GM21529 (cell line): ENCODE results near the gene FHOD3.

ENCODE experiments used
- ATAC-seq: cut with Tn5 transposase; IDR thresholded peaks from one replicate; pipeline ENCODE4 v1.9.1; 2021; ENCODE audit not compliant: unreplicated experiment

The FHOD3 gene

DNA sequence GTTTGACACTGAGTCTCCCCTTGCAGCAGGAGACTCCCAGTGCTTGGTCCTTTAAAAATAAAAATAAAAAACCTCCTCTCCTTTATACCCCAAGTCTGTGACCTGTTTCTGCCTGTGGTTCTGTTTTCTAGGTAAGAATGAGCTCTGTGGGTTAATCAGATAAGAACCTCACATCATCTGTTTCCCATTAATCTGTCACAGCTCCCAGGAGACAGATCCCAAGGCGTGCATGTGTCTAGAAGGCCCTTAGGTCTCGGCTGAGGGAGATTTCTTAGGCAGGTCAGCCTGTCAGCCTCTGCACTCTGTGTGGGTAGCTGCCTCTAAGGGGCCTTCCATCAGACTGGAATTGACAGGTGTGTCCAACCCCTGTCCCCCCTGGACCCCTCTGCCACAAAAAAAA is 80.7 kb downstream of the FHOD3 start:
- ATAC-seq, result no peak

DNA sequence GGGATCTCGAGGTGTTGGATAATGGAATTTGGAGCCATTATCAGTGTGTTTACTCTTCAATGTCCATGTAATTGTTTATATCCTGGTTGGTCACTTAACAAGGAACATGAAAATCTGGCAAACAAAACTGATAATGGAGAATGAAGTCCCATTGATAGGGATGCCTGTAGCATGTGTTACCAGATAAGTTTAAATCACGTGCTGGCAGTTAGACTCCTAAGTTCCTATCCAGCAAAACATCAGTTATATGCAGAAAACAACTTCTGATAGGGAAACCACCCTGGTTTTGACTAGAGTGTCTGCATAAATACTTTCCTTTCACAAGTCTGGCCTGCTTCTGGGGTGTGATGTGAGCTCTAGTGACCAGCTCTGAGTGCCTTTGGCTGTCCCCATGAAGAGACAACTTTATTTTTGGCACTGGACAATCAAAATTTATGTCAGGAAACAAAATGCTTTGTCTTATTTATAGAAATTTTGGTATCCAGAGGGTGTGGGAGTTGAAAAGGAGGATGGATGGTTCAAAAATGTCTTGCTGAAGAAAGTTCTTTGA is 82.0 kb downstream of the FHOD3 start:
- no peak for ATAC-seq

DNA sequence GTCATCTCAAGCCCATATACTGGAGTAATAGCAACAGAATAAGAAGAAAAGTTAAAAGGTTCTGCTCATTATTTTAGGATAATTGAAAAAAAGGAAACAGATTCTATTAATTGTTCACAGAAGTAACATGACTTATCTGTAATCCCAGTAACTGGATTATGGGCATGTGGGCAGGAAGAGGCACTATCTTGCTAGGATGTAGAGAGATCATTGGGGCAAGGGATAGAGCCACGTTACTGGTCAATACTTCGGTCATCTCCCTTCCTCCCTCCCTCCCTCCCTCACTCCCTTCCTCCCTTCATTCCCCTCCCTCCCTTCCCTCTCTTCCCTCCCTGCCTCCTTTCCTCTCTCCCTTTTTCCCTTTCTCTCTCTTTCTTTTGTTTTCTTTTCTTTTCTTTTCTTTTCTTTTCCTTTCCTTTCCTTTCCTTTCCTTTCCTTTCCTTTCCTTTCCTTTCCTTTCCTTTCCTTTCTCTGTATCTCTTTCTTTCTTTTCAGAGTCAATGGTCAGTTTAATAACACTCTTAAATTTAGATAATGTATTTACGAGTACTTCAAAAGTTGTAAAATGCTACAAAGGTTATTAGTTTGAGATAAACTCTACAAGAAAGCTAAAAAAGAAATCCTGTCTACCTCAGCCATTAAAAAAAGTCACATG is 82.8 kb downstream of the FHOD3 start:
- no peak for ATAC-seq

DNA sequence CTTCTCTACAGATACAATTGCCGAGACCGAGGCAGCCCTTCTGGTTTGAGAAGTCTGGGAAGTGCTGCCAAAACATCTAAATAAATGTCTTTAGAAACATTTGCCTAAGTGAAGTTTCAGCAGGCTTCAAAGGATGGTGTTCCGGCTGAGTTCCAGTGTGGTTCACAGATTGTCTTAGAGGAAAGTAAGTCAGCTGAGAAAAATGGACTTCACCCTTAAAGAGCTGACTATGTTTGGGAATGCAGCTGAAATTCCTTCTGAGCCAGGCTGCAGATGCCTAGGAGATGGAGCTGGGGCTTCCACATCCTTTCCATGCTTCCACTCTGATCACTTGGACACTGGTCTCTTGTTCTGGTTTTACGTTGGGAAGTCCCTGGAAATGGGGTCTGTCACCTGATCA is 83.6 kb downstream of the FHOD3 start:
- no peak for ATAC-seq

DNA sequence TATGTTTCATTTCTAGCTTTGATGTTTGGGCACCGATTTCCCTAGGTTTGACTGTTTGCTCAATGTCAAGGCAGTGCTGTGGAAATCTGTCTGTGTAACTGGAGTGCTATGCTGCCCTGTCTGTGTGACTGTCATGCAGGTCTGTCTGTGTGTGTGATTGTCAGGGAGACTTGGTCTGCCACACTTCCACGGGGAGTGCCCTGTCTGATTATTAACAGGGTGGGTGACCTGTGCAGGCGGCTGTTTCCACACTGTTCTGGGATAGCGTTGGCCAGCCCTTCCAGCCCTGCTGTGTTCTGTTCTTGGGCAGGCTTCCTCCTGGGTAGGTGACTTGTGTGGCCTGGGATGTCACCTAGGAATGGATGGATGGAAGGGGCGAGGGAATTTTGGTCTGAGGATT is 85.3 kb downstream of the FHOD3 start:
- no peak for ATAC-seq

DNA sequence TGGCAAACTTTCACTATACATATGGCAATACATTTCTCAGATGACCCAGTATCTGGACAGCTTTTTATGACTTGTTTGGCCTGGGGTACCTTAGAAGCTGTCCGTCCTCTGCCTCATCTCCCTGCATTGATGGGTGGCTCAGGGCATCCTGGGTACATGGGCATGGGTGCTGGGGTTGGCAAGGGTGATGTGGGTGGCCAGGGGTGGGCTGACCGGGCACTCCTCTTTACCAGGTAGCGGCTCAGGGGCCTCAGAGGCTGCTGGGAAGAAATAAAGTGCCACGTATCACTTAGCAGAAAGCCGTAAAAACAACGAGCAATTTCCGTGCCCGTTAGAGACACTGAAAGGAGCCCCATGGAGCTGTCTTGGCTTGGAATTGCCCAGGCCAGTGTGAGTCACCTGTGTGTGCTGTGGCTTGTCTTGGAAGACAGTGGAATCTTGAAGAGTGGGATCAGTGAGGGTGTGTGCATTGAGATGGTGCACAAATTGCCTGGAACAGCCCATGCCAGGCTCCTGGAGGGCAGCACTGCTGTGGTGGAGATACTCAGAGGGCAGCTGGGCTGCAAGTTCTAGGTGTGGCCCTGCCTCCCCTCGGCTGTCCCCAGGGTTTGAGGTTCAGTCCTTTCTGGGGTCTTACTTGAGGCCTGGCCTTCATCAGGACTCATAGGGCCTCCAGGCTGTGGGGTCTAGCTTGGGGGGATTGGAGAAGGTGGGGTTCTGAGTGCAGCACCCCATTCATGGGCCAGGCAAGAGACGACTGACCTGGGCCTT is 88.8 kb downstream of the FHOD3 start:
- ATAC-seq, result no peak

DNA sequence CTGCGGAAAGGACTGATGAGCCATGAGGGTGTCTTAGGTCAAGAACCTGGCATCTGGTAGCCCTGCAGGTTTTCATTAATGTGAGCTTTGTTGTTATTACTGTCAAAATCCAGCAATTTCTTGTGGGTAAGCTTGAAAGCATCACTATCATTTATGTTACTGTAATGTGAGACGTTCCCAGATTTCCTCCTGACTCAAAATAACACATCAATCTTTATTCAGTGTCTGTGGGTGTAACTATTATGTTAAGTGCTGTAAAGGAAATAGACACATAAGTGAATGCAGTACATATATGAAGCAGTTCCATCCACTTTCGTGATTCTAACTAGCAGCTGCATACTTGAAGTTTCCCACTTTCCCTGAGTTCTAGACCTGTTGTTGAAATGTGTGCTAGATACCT is 89.8 kb downstream of the FHOD3 start:
- no peak for ATAC-seq

DNA sequence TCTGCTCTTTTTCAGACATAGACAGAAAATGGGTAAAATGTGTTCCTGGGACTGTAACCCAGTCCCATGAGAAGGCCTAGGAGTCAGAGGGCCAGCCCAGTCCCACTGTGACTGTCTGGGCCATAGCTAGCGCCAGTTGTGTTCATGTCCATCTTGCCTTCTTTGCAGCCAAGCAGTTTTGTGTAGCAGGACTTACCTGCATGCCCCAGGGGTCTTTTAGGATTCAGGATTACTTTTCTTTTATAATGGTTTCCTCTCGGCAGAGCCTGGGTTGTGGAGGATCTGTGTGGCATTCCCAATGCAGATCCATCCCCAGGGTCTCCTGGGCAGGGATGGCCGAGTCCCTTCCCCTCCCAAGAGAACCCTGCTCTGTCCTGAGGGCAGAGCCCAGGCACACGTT is 90.8 kb downstream of the FHOD3 start:
- ATAC-seq, result no peak

DNA sequence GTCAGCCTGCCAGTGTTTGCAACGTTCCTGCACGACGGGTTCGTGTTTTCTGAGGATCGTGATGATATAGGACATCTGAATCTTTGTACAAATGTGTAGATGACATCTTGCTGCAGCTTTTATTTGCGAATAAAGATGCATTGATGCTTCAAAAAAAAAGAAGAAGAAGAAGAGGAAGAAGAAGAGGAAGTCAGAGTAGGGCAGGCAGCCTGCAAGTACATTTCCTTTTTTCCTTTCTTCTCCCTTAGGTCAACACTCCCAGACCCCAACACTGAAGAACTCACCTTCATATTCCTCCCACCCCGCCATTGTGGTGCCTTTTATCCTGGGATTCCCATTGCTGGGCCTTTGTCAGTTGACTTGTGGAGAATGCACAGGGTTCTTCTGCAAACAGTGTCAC is 91.5 kb downstream of the FHOD3 start:
- no peak for ATAC-seq

DNA sequence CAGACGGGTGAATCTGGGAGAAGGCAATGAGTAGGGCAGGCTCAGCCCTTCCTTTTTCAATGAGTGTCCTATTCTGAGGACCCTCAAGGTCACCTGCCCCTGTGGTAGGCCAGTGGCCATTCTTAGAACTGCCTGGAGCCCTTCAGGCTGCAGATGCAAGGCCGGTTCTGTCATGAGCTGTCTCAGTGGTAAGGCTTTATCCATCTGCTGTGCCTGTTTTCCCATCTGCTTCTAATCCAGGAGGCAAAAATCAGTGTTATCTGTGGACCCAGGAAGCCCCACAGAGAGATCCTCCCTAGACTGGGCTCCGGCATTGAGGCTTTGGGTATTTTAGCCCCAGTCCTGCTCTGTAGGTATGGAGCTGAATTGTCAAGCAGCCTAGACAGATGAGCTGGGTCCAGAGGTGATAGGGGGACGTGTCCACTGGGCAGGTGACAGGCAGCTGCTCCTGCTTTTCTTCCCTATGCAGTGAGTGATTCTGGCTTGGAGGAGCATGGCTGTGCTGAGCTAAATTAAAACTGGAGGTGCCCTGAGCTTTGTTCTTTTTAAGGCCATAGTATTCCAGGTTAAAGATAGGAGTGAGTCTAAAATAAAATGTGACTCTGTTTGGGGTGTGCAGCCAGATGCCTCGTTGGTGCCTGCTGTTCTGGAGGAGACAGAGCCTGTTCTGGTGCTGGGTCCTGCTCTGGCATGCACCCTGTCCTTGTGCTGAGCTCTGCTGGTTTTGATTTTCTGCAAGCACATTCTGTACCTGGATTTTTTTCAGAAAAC is 92.5 kb downstream of the FHOD3 start:
- no peak for ATAC-seq

DNA sequence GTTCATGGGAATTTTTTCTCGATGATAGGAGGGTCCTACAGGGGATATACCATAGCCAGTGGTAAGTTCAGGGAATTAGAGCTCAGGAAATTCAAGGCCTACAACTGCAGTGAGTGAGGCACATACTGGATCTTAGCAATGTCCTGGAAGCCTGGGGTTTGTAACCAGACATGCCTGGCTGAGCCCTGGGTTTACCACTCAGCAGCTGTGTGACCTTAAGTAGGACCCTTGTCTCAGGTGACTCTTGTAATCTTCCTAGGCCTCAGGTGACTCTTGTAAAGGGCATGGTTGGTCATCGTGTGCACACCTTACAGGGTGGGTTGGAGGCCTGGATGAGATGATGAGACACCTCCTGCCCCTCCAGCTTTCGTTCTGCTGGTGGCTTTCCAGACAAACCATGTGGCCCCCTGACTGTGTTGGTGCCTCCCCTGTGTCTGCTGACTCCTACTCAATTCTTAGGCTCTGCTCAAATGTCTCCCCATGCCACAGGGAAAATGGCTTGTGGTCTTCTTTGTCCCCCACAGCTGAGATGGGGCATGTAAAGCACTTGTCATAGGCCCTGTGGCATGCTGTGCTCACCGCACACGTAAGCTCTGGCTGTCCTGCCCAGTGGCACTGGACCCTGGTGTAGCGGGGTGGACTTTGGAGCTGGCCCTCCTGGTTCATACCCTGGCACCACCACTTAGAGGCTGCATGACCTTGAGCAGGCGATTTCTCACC is 94.1 kb downstream of the FHOD3 start:
- ATAC-seq, result no peak

DNA sequence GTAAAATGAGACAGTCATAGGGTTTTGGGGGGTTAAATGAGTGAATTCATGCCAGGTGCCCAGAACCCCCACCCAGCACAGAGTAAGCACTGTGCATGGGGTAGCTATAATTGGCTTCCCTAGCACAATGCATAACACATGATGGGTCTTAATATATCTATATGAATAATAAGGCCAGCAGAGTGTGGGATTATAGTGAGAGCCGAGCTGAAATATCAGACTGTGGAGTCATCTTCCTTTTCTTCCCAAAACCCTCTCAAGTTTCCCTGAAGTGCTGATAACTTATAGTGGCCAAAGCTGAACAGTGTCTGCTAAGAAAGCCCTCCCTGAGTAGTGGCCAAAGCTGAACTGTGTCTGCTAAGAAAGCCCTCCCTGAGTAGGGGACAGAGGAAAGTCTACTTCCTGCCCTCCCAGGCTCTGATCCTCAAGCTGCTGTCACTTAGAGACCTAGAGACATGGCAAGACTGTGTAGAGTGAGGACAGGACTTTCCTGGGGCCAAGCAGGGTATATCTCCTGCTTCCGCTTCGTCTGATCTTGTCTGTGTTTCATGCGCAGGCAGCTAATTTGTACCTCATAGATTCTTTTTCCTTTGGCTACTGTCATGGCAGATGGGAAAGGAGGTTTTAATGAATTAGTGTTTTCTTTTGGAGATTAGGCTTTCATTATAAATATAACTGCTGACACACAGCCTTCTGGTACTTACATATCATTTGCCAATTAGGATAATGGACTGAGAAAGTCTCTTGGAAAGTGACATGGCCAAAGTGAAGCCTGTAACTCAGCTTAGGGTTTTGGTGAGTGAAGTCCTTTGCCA is 94.9 kb downstream of the FHOD3 start:
- ATAC-seq, result no peak

DNA sequence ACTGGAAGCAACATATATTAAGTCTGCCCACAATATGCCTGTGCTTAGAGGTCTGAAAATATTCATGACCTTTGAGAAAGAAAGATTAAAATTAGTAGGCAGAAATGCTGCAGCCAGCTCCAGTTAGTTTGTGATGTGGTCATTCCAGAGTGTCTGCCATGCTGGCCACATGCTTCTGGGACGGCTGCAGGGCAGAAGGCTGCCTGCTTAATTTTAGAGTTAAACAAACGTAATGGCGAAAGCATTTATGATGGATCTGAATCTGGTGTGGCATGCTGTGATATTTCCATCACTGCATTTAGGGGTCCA is 95.4 kb downstream of the FHOD3 start:
- ATAC-seq, result no peak

DNA sequence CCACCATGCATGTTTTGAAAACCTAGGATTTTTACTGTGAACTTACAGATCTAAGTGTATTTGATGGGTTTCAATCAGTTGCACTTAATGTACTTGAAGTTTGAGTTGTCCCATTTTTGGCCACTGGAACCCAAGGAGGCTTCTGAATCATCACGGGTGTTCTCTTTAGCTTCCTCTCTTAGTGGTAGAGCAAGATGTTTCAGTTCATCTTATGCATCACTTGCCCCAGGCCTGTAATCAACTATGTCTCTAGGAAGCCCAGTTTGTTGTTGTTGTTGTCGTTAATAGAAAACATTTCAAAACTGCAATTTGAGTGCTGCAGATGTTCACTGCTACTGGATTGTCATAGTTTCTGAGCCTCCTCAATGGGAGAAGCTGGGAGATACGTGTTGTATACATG is 97.0 kb downstream of the FHOD3 start:
- no peak for ATAC-seq

DNA sequence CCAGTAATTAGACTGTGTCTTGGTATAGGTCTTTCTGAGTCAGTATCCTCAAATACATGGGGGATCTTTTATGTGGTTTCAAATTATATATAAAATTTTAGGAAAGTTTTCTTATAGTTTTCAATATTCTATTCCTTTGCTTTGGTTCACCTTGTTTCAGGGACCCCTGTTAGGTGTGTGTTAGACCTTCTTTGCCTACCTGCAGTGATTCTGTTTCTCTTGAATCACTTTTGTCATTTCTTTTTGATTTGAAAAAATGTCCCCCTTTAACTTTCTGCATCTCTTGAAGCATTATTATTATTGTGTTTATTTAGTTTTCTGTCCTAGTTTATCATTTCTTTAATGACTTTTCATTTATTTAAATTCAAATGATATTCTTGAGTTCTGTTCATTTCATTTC is 98.7 kb downstream of the FHOD3 start:
- no peak for ATAC-seq

DNA sequence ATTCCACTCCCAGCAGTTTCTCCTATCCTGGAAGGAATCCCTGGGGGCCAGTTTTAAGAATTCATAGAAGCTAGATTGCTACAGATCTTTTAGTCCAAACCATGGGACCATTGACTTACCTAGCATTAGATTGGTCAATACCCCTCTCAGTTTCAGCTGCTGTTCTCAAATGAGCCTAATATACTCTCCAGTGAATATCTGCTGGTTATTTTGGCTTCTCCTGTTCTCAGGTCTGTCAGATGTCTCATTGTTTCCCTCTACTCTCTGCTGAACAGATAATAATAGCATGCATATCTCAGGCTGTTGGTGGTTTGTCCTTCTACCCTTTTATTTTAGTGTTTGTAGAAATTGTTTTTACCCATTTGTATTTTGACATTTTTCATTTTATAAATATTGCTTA is 99.5 kb downstream of the FHOD3 start:
- ATAC-seq, result no peak

DNA sequence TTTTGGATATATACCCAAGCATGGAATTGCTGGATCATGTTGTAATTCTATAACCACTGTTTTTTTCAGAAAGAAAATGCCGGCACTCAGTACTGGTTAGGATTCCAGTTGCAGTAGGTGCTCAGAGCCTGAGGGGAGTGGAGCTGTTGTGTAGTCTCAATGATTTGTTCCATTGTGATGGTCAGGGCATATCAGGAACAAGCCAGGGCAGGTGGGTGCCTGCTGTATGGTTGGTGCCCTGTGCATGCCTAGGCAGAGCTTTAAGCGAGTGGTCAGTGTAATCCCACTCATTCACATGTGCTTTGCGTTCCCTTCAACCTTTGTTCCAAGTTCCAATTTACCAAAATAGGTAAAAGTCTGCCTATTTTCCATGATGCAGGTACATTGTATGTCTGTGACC is 100.9 kb downstream of the FHOD3 start:
- no peak for ATAC-seq

DNA sequence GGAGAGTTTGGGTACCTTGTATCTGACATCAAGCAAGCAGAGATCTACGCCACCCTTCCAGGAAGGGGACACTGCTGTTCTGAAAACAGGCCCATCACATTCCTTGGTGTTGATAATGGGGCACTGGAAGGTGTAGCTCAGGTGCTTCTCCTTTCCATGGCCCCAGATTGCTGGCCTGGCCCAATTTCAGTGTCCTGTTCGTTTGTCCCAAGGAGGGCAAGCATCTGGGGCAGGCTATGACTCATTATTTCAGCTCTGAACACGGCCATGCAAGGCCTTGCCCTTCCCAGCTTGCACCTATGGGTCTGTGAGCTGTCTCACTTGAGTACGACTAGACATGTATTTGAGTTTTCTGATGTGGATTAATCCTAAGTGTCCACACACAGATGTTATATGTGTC is 101.5 kb downstream of the FHOD3 start:
- no peak for ATAC-seq

DNA sequence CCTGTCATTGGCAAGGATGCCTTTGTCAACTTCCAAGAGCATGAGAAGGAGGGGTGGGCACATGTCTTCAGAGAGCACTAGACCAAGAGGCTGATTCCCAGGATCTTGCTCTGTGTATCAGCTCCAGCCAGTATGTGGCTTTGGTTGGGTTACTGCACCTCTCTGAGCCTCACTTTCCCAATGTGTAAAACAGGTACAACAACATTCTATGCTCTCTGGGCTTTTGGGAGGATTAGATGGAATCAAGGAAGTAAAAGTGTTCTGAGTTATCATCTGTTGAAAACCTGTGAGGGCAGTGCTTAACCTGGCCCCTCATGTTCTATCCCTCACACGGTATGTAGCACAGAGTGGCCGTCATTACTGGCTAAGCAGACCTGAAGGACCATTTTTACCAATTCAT is 103.9 kb downstream of the FHOD3 start:
- no peak for ATAC-seq

DNA sequence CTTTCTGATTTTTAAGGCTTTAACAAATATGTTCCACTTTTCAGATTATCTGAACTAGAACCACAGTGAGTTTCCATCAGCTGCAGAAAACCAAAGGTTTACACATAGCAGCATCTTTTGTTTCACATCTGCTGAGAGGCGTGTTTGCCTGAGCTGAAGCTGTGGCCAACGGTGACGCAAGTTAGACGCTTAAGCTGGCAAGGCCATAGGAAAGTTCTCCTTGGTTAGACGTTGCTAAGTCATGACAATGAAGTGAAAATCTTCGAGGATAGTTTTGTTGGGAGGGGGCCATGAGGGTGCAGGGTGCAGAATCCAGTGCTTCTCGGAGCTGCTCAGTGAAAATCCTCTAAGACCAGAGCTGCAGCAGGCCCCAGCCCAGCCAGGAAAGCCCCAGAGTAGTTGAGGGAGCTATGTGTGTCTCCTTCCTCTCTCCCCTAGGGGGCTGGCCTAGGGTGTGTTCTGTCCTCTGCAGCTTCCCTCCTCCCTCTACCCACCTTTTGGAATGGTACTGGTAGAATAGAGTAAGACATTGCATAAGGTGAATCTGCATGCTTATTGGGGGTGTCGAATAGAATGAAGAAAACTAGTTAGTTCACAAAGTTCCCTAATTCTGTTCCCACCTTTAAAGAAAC is 105.4 kb downstream of the FHOD3 start:
- no peak for ATAC-seq
